HG02870 (cell line): Measurements from ENCODE around the gene TCF7.
A peak's percentile ranks its signal among the peaks of the same experiment; 100 is the strongest.

ENCODE experiments used
- ATAC-seq: cut with Tn5 transposase; IDR thresholded peaks from one replicate; pipeline ENCODE4 v1.9.1; 2021; ENCODE audit warnings: mild to moderate bottlenecking, moderate library complexity; ENCODE audit not compliant: unreplicated experiment

Gene TCF7

DNA sequence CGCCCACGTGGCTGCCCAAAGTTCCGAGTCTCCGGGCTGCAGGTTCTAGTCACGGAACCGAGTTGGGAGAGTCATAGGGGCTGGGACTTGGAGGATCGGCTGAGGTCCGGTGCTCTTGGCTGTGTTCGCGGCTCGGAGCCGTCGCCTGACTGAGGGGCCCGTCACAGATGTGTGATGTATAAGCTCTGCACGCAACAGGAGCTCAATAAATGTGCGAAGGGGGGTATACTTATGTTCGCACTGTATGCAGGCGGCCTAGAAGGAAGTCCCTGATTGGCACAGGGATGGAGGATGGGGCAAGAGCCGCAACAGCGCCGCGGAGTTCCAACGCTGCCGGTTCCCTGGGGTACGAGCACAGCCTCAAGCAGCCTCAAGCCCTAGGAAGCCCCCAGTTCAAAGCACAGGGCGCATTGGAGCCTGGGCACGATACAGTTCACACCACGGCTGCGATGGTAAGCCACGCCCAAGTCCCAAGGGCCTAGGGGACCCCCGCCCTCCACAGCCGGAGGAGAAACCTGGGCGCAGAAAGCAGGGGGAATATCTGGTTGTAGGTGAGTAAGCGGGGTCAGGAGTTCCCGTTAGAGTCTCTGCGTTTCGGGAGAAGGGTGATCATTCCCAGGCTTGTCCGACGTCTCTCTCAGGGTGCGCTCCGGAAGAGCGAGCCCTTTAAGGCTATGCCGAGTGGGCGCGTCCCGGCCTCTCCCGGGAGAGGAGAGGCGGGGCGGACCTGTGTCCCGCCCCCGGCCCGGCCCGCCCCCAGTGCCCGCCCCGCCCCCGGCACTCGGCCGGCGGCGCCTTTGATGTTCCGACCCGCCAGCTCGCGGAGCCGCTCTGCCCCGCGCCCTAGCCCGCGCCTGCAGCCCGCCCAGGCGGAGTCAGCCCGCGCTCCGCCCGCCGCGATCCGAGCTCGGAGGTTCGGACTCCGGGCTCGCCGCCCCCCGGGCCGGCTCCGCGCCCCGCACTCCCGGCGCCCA is at the start of gene TCF7:
Gene TCF7 (plus strand): TSS at position 780 of the 974 bp plus-strand sequence. CDS start 226 bp downstream, outside the sequence.
- peak; percentile 69 for ATAC-seq

- no peak for ATAC-seq
Observed at GRCh38 chr5:134069553-134069952, 44.9 kb upstream of the TCF7 start.

DNA sequence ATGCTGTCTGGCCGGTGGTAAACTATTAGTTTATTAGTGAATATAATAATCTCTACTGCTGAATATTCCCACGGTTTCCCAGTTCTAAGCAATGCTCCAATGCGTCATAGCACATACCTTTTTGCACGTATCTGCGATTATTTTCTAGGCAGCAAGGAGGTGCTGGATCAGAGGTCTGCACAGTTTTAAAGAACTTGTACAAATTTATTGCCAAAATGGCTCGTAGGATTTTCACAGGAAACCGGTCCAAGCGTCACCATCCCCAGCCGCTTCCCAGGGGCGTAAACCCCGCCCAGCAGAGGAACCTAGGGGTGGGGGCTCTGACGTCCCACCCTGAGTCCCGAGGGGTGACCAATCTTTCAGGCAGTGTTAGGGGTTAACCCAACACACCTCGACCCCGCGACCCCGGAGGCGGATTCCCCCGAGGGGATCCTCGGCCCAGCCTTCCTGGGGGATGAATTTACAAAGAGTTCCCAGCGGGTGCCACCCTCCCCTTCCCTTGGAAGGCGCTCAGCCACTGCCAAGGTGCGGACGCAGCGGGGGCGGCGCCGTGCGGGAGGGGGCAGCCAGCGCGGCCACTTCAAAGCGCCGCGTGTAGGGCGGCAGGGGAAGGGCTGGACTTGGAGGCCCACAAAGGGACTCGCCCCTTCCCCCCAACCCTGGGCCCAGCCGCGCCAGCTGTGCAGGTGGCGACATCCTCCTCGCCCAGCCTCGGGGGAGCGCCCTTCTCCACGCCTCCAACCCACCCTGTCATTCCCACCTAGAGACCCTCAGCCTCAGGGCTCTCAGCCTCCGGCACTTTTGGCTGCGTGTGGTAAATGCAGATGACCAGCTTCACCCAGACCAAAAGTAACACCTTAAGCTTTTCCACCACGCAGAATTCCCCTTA is 43.5 kb upstream of the TCF7 start:
- no peak for ATAC-seq

DNA sequence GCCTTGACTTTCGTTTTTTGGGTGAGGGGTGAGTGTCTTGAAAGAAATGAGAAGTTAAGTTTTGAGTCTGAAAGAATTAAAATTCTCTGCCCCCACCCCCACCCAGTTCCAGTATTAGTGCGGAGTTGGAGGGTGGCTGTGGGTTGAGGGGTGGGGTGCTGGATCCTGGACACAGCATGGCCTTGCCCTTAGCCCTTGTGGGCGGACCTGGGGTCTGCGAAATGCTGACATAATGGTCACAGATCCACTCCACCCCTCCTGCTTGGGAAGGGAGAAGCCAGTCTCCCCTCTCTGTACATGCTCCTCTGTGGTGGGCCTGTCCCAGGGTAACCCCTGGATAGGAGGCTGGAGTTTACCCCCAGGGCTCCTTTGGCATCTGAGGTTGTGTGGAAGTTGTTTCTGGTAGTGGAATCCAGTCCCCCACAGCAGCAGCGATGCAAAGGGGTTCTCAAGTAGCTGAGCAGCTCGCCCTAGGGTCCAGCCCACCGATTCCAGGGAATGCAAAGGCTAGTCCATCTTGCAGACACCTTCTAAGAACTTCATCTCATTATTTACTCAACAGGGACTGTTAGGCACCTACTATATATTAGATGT is 42.8 kb upstream of the TCF7 start:
- no peak for ATAC-seq

- ATAC-seq, result no peak
Observed at GRCh38 chr5:134072471-134073210, 41.8 kb upstream of the TCF7 start.

DNA sequence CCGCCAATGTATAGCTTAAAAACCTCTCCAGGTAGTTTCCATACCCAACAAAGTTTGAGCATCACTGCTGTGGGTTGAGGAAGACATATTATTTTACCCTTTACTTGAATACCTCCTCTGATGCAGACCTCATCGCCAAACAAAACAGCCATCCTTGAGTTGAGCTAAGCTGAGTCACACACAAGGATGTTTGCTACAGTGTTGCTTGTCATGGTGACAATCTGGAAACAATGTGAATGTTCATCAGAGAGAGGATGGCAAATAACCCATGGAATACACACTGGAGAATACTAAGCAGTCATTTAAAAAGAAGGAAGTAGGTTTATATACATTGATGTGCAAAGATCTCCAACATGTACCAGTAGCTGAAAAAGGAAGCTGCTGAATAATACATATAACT is 41.1 kb upstream of the TCF7 start:
- no peak for ATAC-seq

GRCh38 chr5:134075102-134075501 is 39.4 kb upstream of the TCF7 start:
- no peak for ATAC-seq

DNA sequence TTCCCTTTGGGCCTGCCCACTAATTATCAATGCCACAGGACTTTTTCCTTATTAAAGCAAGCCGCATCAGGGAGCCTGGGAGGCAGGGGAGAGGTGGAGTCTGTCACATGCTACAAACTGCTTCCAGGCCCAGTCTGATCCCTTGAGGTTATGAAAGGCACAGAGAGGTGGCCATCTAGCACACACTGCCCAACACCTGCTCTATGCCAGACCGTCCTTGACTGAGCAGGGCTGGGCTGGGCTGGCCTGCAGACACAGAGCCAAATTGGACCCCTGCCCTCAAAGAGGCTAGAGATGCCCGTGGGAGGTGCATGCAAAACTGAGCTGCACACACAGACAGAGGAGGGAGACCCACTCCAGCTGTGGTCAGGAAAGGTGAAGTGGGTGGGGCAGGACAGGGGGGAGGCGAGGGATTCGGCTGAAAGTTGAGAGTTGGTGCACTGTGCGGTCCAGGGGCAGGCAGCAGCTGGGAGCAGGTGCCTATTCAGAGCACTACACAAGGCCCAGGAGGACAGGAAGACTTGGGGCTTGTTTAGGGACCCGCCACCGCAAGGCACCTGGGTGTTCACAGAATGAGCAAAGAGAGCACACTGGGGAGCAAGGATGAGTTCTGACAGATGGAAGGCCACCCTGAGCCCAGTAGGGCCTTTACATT is 36.4 kb upstream of the TCF7 start:
- no peak for ATAC-seq

GRCh38 chr5:134079748-134080581 is 34.5 kb upstream of the TCF7 start:
- no peak for ATAC-seq

DNA sequence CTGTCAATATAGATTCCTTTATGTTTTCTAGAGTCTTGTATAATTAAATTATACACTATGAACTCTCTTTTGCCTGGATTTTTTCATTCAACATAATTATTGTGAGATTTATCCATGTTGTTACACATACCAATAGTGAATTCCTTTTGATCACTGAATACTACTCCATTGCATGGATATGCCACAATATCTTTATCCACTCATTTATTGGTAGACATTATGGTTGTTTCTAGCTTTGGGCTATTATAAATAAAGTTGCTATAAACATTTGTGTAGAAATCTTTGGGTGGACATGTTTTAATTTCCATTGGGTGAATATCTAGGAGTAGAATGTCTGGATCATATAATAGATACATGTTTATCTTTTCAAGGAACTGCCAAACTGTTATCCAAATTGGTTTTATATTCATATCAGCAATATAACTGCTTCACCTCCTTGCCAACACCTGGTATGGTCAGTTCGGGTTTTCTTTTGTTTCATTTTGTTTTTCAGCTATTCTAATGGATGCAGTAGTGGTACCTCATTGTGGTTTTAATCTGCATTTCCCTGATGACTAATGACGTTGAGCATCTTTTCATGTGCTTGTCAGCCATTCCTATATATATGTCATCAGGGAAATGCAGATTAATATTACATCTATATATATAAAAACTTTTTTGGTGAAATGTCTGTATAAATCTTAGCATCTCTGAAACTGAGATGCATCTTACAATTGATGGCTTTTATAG is 32.1 kb upstream of the TCF7 start:
- ATAC-seq, result no peak

DNA sequence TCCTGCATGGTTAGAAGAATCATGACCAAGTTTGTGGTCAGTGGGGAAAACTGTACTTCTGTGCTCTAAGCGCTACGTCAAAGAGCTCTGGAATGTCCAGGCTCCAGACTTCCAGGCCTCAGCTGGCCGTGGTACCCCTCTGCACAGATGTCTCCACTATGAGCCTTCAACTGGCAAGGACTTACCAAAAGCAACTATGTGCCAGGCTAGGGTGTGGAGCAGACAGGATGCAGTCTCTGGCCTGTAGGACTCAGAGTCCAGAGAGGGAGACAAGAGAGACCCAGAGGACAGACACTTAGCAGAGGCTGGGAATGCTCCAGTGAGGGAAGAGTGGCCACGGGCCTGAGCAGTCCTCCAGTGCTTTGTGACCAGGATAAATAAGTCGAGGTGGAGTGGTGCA is 31.0 kb upstream of the TCF7 start:
- ATAC-seq, result no peak

GRCh38 chr5:134084022-134084565 is 30.4 kb upstream of the TCF7 start:
- no peak for ATAC-seq

DNA sequence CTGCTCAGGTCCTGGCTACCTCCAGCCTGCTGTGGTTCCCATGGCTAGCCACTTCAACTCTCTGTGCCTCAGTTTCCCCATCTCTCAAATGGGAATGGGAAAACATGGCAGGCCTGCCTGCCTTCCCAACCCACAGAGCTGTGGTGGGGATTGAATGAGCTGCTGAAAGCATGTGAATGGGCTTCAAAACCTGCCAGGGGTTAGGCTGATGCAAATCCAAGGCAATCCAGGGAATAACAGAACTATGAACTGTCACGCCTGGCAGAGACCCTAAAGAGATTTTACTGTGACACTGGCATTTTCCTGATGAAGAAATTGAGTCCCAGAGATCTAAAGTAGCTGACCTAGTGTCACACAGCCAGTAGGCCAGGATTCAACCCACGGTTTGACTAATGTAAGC is 29.9 kb upstream of the TCF7 start:
- no peak for ATAC-seq

- ATAC-seq, result no peak
Observed at GRCh38 chr5:134085411-134085810, 29.1 kb upstream of the TCF7 start.

- no peak for ATAC-seq
Observed at GRCh38 chr5:134086225-134086942, 28.1 kb upstream of the TCF7 start.

DNA sequence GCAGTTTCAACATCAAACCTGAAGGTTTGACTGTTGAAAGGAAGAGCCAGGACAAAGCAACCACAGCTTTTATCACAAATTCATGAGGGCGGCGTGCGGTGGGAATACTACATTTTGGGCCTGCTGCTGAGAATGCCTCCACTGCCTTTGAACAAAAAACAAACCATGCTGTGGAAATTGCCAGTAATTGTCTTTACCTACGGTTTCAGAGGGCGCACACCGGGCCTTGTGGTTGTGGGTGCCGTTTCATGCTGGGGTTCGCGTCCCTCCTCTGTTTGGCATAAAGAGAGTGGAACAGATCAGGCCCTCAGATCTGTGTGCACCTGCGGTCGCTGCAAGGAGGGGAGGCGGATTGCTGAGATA is 27.6 kb upstream of the TCF7 start:
- no peak for ATAC-seq

DNA sequence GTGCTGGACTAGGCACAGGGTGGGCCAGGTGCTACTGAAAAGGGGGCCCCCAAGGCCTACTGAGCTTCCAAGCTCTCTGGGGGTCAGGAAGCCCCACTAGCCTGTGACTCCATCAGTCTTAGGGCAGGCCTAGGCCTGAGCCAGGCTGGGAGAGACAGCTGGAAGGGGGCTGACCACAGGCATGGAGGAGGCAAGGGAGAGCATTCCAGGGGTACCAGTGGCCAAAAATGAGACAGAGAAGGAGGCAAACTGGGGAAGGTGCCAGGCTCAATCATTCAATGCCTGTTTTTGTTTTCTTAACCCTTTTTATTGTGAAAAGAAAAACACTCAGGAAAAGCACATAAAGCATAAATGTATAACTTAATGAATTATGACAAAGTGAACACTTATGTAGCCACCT is 26.2 kb upstream of the TCF7 start:
- no peak for ATAC-seq
